ENCODE data around the gene MIER2. TPM values are rescaled to one million over a fixed set of nuclear protein-coding genes. Genes with fewer than 3 reads are reported as not detected.
A peak's percentile ranks its signal among the peaks of the same experiment; 100 is the strongest.

The MIER2 gene
- total and polyA plus RNA-seq, 10 of the 15 experiments (the other 5 are each of a cell fraction or from before 2014, with no cell fraction given), result 0.48 to 23.6 (median 12.1) TPM

DNA sequence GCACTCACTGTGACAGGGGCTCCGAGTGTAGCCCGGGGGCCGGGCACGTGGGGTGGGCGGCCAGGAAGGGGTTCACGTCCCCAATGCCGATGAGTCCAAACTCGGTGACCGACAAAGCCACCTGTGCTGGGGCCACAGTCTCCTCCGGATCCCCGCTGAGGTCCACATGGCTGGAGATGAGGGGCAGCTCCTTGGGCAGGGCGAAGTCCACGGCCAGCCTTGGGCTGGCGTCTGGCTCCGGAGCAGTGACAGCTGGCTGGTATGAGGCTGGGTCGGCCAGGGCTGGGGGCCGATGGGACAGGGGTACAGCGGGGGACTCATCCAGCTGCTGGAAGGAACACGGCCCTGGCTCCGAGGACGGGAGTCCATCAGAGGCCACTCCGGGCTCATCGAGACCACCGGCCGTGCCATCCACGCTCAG, 37.5 kb downstream of the MIER2 start:
- H2AFZ ChIP-seq (ENCODE audit: control insufficient read depth, low read depth, low read length), result no peak overlapping the region
- ChIA-PET POLR2A (no interaction called here), RAD21 (ENCODE audit: unreplicated experiment) (no interaction called here), CTCF (no interaction called here), SMC1A (ENCODE audit: uncharacterized antibody, unreplicated experiment) (no interaction called here)
- H3K4me2 ChIP-seq (ENCODE audit: control insufficient read depth, insufficient read depth), result no peak overlapping the region
- H3K9me3 ChIP-seq (replicated peaks; ENCODE audit: control insufficient read depth, insufficient read depth, low read length), result no peaks in the 10 kb centered on the region
- no peaks in the 10 kb centered on the region for H3K79me2 ChIP-seq (ENCODE audit: control insufficient read depth, insufficient read depth, low read length)
- FAIRE-seq (no peak), ATAC-seq (no peak), DNase-seq (ENCODE audit: low read depth, low spot score) (no peak)
- no peak overlapping the region for H3K27ac ChIP-seq (ENCODE audit: control insufficient read depth, insufficient read depth)
- WGBS (ENCODE audit: insufficient coverage, insufficient replicate concordance, low lambda C conversion rate, missing lambda C conversion rate), result 78% methylated on average over 15 of the region's 26 CpGs
- H3K27me3 ChIP-seq (replicated peaks in 1 of 2; ENCODE audit: control insufficient read depth in 2 of 2, insufficient read depth in 2 of 2, low read length in 1 of 2), result no peaks in the 10 kb centered on the region
- no TSS peak for BruUV-seq (replicated peaks)
- H3K4me3 ChIP-seq, result no peak overlapping the region
- TF ChIP-seq PAX5 (IDR thresholded peaks at IDR 0.05; ENCODE audit: borderline replicate concordance, low read depth, low read length) (no peak), GABPA (IDR thresholded peaks at IDR 0.05; ENCODE audit: low read depth) (no peak), SMAD5 (IDR thresholded peaks at IDR 0.05; ENCODE audit: low read depth) (no peak), WRNIP1 (IDR thresholded peaks at IDR 0.05; ENCODE audit: borderline replicate concordance, low read depth, low read length) (no peak), RUNX3 (IDR thresholded peaks at IDR 0.05; ENCODE audit: low read length) (no peak), POLR2A (IDR thresholded peaks at IDR 0.05; ENCODE audit: low read depth, low read length) (peak; percentile 19; the same call in 1 of the 2 replicates), TARDBP (IDR thresholded peaks at IDR 0.05; ENCODE audit: borderline replicate concordance) (no peak)
- TF ChIP-seq, protein P1, sequence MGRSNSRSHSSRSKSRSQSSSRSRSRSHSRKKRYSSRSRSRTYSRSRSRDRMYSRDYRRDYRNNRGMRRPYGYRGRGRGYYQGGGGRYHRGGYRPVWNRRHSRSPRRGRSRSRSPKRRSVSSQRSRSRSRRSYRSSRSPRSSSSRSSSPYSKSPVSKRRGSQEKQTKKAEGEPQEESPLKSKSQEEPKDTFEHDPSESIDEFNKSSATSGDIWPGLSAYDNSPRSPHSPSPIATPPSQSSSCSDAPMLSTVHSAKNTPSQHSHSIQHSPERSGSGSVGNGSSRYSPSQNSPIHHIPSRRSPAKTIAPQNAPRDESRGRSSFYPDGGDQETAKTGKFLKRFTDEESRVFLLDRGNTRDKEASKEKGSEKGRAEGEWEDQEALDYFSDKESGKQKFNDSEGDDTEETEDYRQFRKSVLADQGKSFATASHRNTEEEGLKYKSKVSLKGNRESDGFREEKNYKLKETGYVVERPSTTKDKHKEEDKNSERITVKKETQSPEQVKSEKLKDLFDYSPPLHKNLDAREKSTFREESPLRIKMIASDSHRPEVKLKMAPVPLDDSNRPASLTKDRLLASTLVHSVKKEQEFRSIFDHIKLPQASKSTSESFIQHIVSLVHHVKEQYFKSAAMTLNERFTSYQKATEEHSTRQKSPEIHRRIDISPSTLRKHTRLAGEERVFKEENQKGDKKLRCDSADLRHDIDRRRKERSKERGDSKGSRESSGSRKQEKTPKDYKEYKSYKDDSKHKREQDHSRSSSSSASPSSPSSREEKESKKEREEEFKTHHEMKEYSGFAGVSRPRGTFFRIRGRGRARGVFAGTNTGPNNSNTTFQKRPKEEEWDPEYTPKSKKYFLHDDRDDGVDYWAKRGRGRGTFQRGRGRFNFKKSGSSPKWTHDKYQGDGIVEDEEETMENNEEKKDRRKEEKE (IDR thresholded peaks at IDR 0.05), result no peak
- in situ Hi-C loops (cut with MboI) (no loop called here), intact Hi-C loops (cut with micrococcal nuclease; ENCODE audit: unreplicated experiment) (no loop called here)
- H3K36me3 ChIP-seq (ENCODE audit: control insufficient read depth in 2 of 2, insufficient read depth in 2 of 2, low read length in 1 of 2), result peaks cover 0 to 22% of the 10 kb centered on the region in 2 experiments; a peak in 3 of 4 replicates
- H4K20me1 ChIP-seq (ENCODE audit: control insufficient read depth, insufficient read depth), result no peaks in the 10 kb centered on the region
- no peak overlapping the region for H3K9ac ChIP-seq (ENCODE audit: control insufficient read depth, insufficient read depth, low read length)
- no peaks in the 10 kb centered on the region for H3K4me1 ChIP-seq (ENCODE audit: control insufficient read depth, insufficient read depth, low read length)

All from GM12878 (cell line).